ENCODE results near the gene TPH1. TPM values are rescaled to one million over a fixed set of nuclear protein-coding genes. Genes with fewer than 3 reads are reported as not detected.
A peak's percentile ranks its signal among the peaks of the same experiment; 100 is the strongest.

Gene TPH1
- total RNA-seq (under 1 TPM; 0.50 to 0.77 TPM), polyA plus RNA-seq (ENCODE audit: insufficient read length in 2 of 2) (under 1 TPM; 0.46 to 0.99 TPM)
- long read RNA-seq, donor 1 = 0 reads
- long read RNA-seq, donor 2 = 0 reads
- long read RNA-seq, donor 3 = 0 reads
- long read RNA-seq, donor 4 = 0 reads

DNA sequence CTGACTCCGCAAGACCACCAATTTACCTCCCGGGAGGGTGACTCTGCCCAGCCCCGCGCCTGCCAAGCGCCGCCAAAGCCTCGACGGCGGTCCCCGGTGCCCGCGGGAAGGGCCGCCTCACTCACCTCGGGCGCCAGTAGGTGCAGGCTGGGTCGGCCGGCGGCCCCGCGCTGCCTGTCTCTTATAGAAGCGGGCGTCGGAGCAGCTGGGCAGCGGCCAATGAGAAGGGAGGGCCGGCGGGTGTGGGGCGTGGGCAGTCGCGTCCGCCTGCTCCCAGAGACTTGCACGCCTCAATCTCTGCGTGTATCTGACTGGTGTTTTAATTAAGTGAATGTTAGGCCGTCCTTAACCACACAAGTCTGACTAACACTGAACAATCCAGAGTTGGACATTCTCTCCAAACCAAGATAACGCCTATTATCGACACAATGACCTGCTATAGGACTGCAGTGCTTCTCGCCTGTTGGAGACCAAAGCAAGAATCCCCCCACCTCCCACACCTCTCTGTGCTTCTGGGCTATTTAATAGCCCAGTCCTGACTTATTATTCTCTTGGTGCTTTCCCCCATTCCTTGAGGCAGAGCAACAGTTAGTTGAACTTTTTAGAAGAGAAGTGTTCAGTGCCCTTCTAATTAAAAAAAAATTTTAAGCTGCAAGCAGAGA is at the start of gene TPH1:
Gene TPH1, minus strand, starts transcription at position 154 of the 662 bp plus-strand sequence. CDS start 5,507 bp downstream, outside the sequence.
- Histone ChIP-seq H3K36me3 (ENCODE audit: control insufficient read depth, insufficient read depth, low read length) (no peaks in the 10 kb centered on the region), H3K27ac (ENCODE audit: low read depth, low read length) (no peak within 1 kb of the TSS), H3K4me3 (ENCODE audit: low read depth, low read length) (no peak within 1 kb of the TSS), H3K4me1 (ENCODE audit: control insufficient read depth, insufficient read depth, low read length) (peaks cover 2% of the 10 kb centered on the region), H3K27me3 (ENCODE audit: control insufficient read depth, insufficient read depth, low read length) (peaks cover 19% of the 10 kb centered on the region), H3K9me3 (ENCODE audit: control insufficient read depth, insufficient read depth, low read length) (no peaks in the 10 kb centered on the region)
- 4% methylated on average over 30 of the region's 36 CpGs for WGBS (ENCODE audit: insufficient coverage)
- peak in 2 of 6 donors; percentile 47 to 54 for DNase-seq (ENCODE audit: low read depth in 4 of 6, low spot score in 6 of 6)

DNA sequence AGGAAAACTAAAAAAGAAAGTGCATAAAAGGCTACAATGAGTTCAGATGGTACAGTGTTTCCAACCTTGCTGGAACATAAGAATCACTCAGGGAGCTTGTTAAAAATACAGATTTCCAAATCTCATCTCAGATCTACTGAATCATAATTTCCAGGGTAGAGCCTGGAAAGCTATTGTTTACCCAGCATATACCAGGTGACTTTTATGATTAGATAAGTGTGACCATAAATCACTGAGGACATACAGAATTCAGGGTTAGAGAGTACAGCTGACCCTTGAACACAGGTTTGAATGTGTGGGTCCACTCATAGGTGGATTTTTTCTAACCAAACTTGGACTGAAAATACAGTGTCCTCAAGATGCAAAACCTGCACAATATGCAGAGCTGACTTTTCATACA is 47.9 kb upstream of the TPH1 start:
- H3K4me3 ChIP-seq (ENCODE audit: low read depth, low read length) = no peak overlapping the region
- no peaks in the 10 kb centered on the region for H3K4me1 ChIP-seq (ENCODE audit: control insufficient read depth, insufficient read depth, low read length)
- H3K27me3 ChIP-seq (ENCODE audit: control insufficient read depth, insufficient read depth, low read length) = no peaks in the 10 kb centered on the region
- no peak for DNase-seq (ENCODE audit: low read depth in 4 of 6, low spot score in 6 of 6)
- no peaks in the 10 kb centered on the region for H3K9me3 ChIP-seq (ENCODE audit: control insufficient read depth, insufficient read depth, low read length)
- H3K27ac ChIP-seq (ENCODE audit: low read depth, low read length) = no peak overlapping the region
- H3K36me3 ChIP-seq (ENCODE audit: control insufficient read depth, insufficient read depth, low read length) = peaks cover 21% of the 10 kb centered on the region

DNA sequence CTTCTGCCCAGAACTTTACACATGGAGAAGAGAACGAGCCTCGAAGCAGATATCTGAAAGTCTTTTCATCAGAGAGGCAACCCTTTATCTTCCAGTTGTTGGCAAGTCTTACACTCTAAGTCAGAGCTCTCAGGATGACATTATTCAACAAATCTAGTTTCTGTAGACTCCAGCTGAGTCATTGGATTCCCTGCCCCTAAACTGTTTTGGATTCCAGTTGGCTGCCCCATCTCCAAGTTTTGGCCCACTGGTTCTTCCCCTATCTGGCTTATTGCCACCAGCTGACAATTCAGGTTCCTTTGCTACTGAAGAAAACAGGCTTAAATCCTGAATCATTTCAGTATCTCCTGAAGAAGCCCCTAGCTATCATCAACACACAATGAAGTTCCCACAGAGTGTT is 45.7 kb upstream of the TPH1 start:
- WGBS (ENCODE audit: insufficient coverage) = 57% methylated on average over 2 of the region's 2 CpGs
- Histone ChIP-seq H3K27me3 (ENCODE audit: control insufficient read depth, insufficient read depth, low read length) (no peaks in the 10 kb centered on the region), H3K36me3 (ENCODE audit: control insufficient read depth, insufficient read depth, low read length) (peaks cover 19% of the 10 kb centered on the region), H3K4me3 (ENCODE audit: low read depth, low read length) (no peak overlapping the region), H3K9me3 (ENCODE audit: control insufficient read depth, insufficient read depth, low read length) (no peaks in the 10 kb centered on the region), H3K27ac (ENCODE audit: low read depth, low read length) (no peak overlapping the region), H3K4me1 (ENCODE audit: control insufficient read depth, insufficient read depth, low read length) (no peaks in the 10 kb centered on the region)
- DNase-seq (ENCODE audit: low read depth in 4 of 6, low spot score in 6 of 6) = peak in 1 of 6 donors; percentile 37

DNA sequence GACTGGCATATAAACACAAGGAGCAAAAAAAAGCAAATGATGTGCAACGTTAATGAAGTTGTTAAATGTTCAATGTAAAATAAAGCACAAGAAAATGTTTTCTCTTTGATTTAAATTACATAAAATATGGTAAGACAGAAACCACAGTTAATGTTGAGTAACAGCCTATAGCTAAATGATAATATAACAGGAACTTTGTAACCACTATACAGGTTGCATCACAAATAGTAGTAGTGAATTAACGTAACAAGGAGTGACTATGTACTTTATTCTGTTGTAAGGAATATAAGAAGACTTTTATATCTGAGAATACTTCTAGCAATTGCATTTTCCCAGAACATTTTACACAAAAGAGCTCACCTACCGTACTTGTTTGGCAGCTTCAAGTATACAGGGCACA is 42.9 kb upstream of the TPH1 start:
- Histone ChIP-seq H3K27me3 (ENCODE audit: control insufficient read depth, insufficient read depth, low read length) (no peaks in the 10 kb centered on the region), H3K4me1 (ENCODE audit: control insufficient read depth, insufficient read depth, low read length) (no peaks in the 10 kb centered on the region), H3K4me3 (ENCODE audit: low read depth, low read length) (no peak overlapping the region), H3K36me3 (ENCODE audit: control insufficient read depth, insufficient read depth, low read length) (peaks cover 16% of the 10 kb centered on the region), H3K27ac (ENCODE audit: low read depth, low read length) (no peak overlapping the region), H3K9me3 (ENCODE audit: control insufficient read depth, insufficient read depth, low read length) (no peaks in the 10 kb centered on the region)
- no peak for DNase-seq (ENCODE audit: low read depth in 4 of 6, low spot score in 6 of 6)
- WGBS (ENCODE audit: insufficient coverage) = 78% methylated on average over 1 of the region's 3 CpGs

DNA sequence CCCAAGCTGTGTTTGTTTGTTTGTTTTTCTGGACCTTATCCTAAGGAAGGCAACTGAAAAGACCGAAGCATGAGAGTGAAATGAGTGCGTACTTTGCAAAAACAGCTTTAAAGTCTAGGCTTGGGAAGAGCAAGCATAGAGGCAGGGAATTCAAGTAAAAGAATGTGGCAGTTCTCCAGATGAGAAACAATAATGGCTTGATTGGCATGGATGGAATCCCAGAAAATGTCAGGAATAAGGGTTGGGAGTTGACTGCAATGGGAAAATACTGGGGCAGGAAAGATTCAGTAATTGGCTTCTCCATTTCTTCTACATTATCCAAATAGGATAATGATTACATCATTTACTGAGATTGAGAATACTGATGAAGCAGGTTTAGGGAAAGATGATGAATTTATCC is 42.3 kb upstream of the TPH1 start:
- peaks cover 18% of the 10 kb centered on the region for H3K36me3 ChIP-seq (ENCODE audit: control insufficient read depth, insufficient read depth, low read length)
- H3K4me3 ChIP-seq (ENCODE audit: low read depth, low read length) = no peak overlapping the region
- peak in 1 of 6 donors; percentile 85 for DNase-seq (ENCODE audit: low read depth in 4 of 6, low spot score in 6 of 6)
- no peaks in the 10 kb centered on the region for H3K9me3 ChIP-seq (ENCODE audit: control insufficient read depth, insufficient read depth, low read length)
- no peak overlapping the region for H3K27ac ChIP-seq (ENCODE audit: low read depth, low read length)
- H3K27me3 ChIP-seq (ENCODE audit: control insufficient read depth, insufficient read depth, low read length) = no peaks in the 10 kb centered on the region
- WGBS (ENCODE audit: insufficient coverage) = 91% methylated on average over 2 of the region's 2 CpGs
- no peaks in the 10 kb centered on the region for H3K4me1 ChIP-seq (ENCODE audit: control insufficient read depth, insufficient read depth, low read length)

DNA sequence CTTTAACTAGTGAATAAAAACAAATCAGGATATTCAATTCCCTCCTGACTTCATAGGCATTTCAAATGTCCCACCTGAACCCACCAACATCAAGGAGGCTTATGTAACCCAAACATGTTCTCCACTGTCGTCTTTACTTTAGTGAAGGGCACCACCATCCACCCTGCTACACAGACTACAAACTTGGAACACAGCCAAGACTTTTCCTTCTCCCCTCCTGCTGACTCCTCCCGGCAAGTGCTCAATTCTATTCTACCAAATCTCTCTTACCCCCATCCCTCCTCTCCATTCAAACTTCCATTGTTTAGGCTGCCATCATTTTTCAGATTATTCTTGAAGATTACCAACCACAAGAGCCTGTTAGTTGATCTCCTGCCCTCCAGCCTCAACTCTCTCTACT is 35.5 kb upstream of the TPH1 start:
- H3K36me3 ChIP-seq (ENCODE audit: control insufficient read depth, insufficient read depth, low read length) = peaks cover 30% of the 10 kb centered on the region
- no peak overlapping the region for H3K27ac ChIP-seq (ENCODE audit: low read depth, low read length)
- WGBS (ENCODE audit: insufficient coverage) = 31% methylated on average over 2 of the region's 2 CpGs

DNA sequence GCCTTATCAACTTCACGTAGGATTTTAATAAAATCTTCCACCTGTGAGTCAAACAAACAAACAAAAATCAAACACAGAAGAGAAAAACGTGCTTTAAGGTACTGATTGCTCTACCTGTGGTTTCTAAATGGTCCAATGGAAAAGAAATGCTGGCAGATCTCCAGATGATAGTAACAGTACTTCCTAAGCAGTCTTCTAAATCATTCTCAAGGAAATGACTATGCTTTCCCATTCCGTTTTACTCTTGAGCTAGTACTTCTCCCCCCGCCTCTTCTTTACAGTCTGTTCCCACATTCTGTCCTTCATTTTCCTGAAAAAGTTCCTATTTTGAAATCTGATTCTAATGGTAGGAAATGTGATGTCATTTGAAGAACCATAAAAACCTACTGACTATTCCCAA is 34.4 kb upstream of the TPH1 start:
- H3K27ac ChIP-seq (ENCODE audit: low read depth, low read length) = no peak overlapping the region
- H3K27me3 ChIP-seq (ENCODE audit: control insufficient read depth, insufficient read depth, low read length) = no peaks in the 10 kb centered on the region
- no CpG with 5 or more reads among the region's 4 CpGs for WGBS (ENCODE audit: insufficient coverage)
- no peak overlapping the region for H3K4me3 ChIP-seq (ENCODE audit: low read depth, low read length)
- H3K4me1 ChIP-seq (ENCODE audit: control insufficient read depth, insufficient read depth, low read length) = no peaks in the 10 kb centered on the region
- H3K36me3 ChIP-seq (ENCODE audit: control insufficient read depth, insufficient read depth, low read length) = peaks cover 26% of the 10 kb centered on the region
- no peak for DNase-seq (ENCODE audit: low read depth in 4 of 6, low spot score in 6 of 6)
- H3K9me3 ChIP-seq (ENCODE audit: control insufficient read depth, insufficient read depth, low read length) = no peaks in the 10 kb centered on the region

More for the DNA sequence above, 35.5 kb upstream of the TPH1 start:
- peak in 1 of 6 donors; percentile 8 for DNase-seq (ENCODE audit: low read depth in 4 of 6, low spot score in 6 of 6)
- no peaks in the 10 kb centered on the region for H3K4me1 ChIP-seq (ENCODE audit: control insufficient read depth, insufficient read depth, low read length)
- no peaks in the 10 kb centered on the region for H3K27me3 ChIP-seq (ENCODE audit: control insufficient read depth, insufficient read depth, low read length)
- H3K4me3 ChIP-seq (ENCODE audit: low read depth, low read length) = no peak overlapping the region
- no peaks in the 10 kb centered on the region for H3K9me3 ChIP-seq (ENCODE audit: control insufficient read depth, insufficient read depth, low read length)

DNA sequence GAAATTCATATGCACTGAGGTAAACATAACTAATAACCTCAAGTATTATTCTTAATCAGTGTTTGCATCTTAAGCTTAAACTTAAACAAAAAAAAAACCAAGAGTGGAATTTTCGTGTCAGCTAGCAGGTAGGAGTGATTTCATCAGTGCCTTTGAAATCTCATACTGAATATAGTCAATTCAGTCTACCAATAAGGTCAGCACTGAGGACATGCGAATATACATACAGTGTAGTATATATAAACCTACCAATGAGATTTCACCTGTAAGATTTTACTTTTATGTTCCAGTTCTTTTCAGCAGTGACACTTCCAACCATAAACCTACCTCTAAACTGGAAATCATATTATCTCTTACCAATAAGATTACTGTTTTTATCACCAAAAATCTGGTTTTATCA is 32.8 kb upstream of the TPH1 start:
- Histone ChIP-seq H3K4me1 (ENCODE audit: control insufficient read depth, insufficient read depth, low read length) (no peaks in the 10 kb centered on the region), H3K4me3 (ENCODE audit: low read depth, low read length) (no peak overlapping the region), H3K36me3 (ENCODE audit: control insufficient read depth, insufficient read depth, low read length) (peaks cover 24% of the 10 kb centered on the region), H3K27ac (ENCODE audit: low read depth, low read length) (no peak overlapping the region), H3K27me3 (ENCODE audit: control insufficient read depth, insufficient read depth, low read length) (no peaks in the 10 kb centered on the region), H3K9me3 (ENCODE audit: control insufficient read depth, insufficient read depth, low read length) (no peaks in the 10 kb centered on the region)
- no peak for DNase-seq (ENCODE audit: low read depth in 4 of 6, low spot score in 6 of 6)
- WGBS (ENCODE audit: insufficient coverage) = no CpG with 5 or more reads among the region's 2 CpGs

DNA sequence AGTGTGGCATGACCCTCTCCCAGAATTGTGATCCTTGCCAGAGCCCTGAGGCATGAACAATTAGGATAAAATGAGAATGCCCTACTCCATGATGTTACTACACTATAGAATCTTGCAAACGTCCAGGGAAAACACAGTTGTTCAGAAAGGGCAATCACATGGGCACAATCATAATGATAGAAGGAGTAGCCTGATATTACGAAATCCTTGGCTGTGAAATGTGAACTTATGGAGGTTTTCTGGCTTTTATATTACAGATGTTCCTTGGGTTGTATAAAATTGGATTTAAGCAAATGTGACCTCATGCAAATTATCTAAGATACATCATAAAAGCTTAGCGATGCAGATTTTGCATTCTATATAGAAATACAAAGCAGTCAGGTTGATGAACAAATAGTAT is 29.4 kb upstream of the TPH1 start:
- Histone ChIP-seq H3K4me1 (ENCODE audit: control insufficient read depth, insufficient read depth, low read length) (no peaks in the 10 kb centered on the region), H3K4me3 (ENCODE audit: low read depth, low read length) (no peak overlapping the region), H3K27me3 (ENCODE audit: control insufficient read depth, insufficient read depth, low read length) (no peaks in the 10 kb centered on the region), H3K9me3 (ENCODE audit: control insufficient read depth, insufficient read depth, low read length) (no peaks in the 10 kb centered on the region), H3K27ac (ENCODE audit: low read depth, low read length) (no peak overlapping the region), H3K36me3 (ENCODE audit: control insufficient read depth, insufficient read depth, low read length) (peaks cover 8% of the 10 kb centered on the region)
- DNase-seq (ENCODE audit: low read depth in 4 of 6, low spot score in 6 of 6) = no peak
- WGBS (ENCODE audit: insufficient coverage) = no CpG with 5 or more reads among the region's 3 CpGs

DNA sequence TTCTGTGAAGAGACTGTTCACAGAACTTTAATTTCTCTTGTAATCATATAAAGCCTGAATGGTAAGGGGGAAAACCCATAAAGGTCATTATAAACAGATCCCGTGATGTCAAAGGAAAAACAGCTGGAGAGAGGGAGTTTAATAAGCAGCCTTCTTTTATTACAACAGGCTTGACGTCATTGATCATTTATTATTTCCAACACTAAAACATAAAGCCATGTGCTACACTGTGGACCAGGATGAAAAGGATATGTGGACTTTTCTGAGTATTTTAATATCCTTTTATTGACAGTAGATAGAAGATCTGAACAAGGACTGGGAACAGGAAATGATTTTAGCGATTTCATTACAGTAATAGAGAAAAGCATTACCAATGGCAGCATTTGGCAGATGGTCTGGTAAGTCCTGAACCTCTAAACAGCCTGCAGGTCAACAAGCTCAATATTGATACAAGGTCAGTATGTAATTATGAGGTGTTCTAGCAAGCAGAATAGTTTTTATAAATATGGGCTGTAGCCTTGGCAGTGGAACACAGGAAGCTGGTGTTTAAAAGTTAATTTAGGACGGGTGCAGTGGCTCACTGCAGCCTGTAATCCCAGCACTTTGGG is 25.1 kb upstream of the TPH1 start:
- WGBS (ENCODE audit: insufficient coverage) = no CpG with 5 or more reads among the region's 4 CpGs

More for the DNA sequence above, 25.1 kb upstream of the TPH1 start:
- Histone ChIP-seq H3K4me3 (ENCODE audit: low read depth, low read length) (no peak overlapping the region), H3K9me3 (ENCODE audit: control insufficient read depth, insufficient read depth, low read length) (no peaks in the 10 kb centered on the region), H3K27me3 (ENCODE audit: control insufficient read depth, insufficient read depth, low read length) (no peaks in the 10 kb centered on the region), H3K36me3 (ENCODE audit: control insufficient read depth, insufficient read depth, low read length) (no peaks in the 10 kb centered on the region), H3K4me1 (ENCODE audit: control insufficient read depth, insufficient read depth, low read length) (no peaks in the 10 kb centered on the region), H3K27ac (ENCODE audit: low read depth, low read length) (no peak overlapping the region)
- no peak for DNase-seq (ENCODE audit: low read depth in 4 of 6, low spot score in 6 of 6)

Data from spinal cord (tissue), 10 donors.